ENCODE data around the gene CALML6.

Gene CALML6

DNA sequence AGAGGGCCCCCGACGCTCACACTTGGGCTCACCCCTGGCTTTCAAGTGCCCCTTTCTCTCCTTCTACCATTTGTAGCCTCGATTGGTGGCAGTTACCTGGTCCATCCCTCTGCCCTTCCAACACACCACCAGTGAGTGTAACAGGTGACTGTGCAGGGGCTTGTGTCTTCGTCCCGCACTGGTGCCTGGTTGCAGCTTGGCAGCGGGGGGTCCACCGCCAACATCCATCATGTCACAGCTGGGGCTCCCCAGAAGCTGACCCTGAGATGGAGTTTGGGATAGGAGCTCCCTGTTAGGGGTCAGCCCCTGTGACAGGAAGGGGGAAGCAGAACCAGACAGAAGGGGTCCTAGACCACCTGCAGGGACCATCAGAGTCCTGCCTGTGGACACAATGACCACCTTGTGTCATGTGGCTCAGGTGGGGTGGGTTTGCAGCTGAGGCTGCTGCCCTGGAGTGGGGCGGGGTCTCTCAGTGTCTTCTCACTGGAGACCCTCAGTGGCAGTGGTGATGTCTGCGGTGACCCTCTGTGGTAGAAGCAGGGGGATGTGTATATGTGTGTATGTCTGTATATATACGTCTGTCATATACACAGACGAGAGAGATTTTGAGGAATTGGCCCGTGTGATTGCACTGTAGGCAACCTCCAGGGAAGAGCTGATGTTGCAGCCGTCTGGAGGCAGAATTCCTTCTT is 3.6 kb upstream of the CALML6 start:
- no peak overlapping the region for H2AFZ ChIP-seq (ENCODE audit: low read length)
- no peak overlapping the region for H3K4me3 ChIP-seq (ENCODE audit: low read length, poor library complexity, severe bottlenecking)
- H3K4me1 ChIP-seq (ENCODE audit: insufficient read depth, low read length, poor library complexity, severe bottlenecking), result peaks cover 5% of the 10 kb centered on the region
- H3K36me3 ChIP-seq (ENCODE audit: insufficient read depth, low read length), result no peaks in the 10 kb centered on the region
- no peak overlapping the region for H3K9ac ChIP-seq (ENCODE audit: low read depth, low read length, poor library complexity, severe bottlenecking)
- H3K79me2 ChIP-seq (ENCODE audit: insufficient read depth, low read length), result no peaks in the 10 kb centered on the region
- no peak overlapping the region for H3K4me2 ChIP-seq (ENCODE audit: low read depth, low read length, poor library complexity, severe bottlenecking)
- H3F3A ChIP-seq (ENCODE audit: low read depth), result no peaks in the 10 kb centered on the region
- no peak for TF ChIP-seq EZH2phosphoT487 (IDR thresholded peaks at IDR 0.05; ENCODE audit: borderline replicate concordance)
- TF ChIP-seq, protein P1, sequence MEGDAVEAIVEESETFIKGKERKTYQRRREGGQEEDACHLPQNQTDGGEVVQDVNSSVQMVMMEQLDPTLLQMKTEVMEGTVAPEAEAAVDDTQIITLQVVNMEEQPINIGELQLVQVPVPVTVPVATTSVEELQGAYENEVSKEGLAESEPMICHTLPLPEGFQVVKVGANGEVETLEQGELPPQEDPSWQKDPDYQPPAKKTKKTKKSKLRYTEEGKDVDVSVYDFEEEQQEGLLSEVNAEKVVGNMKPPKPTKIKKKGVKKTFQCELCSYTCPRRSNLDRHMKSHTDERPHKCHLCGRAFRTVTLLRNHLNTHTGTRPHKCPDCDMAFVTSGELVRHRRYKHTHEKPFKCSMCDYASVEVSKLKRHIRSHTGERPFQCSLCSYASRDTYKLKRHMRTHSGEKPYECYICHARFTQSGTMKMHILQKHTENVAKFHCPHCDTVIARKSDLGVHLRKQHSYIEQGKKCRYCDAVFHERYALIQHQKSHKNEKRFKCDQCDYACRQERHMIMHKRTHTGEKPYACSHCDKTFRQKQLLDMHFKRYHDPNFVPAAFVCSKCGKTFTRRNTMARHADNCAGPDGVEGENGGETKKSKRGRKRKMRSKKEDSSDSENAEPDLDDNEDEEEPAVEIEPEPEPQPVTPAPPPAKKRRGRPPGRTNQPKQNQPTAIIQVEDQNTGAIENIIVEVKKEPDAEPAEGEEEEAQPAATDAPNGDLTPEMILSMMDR (conservative IDR thresholded peaks at IDR 0.05; ENCODE audit: low read length), result no peak
- H3K9me2 ChIP-seq (replicated peaks; ENCODE audit: low read depth, low read length), result no peaks in the 10 kb centered on the region
- H3K9me3 ChIP-seq (ENCODE audit: insufficient read depth, low read depth, low read length), result no peaks in the 10 kb centered on the region
- no peaks in the 10 kb centered on the region for H3K27me3 ChIP-seq (ENCODE audit: insufficient read depth, low read length, poor library complexity, severe bottlenecking)
- H4K20me1 ChIP-seq (ENCODE audit: insufficient read depth, low read length, poor library complexity, severe bottlenecking), result no peaks in the 10 kb centered on the region

DNA sequence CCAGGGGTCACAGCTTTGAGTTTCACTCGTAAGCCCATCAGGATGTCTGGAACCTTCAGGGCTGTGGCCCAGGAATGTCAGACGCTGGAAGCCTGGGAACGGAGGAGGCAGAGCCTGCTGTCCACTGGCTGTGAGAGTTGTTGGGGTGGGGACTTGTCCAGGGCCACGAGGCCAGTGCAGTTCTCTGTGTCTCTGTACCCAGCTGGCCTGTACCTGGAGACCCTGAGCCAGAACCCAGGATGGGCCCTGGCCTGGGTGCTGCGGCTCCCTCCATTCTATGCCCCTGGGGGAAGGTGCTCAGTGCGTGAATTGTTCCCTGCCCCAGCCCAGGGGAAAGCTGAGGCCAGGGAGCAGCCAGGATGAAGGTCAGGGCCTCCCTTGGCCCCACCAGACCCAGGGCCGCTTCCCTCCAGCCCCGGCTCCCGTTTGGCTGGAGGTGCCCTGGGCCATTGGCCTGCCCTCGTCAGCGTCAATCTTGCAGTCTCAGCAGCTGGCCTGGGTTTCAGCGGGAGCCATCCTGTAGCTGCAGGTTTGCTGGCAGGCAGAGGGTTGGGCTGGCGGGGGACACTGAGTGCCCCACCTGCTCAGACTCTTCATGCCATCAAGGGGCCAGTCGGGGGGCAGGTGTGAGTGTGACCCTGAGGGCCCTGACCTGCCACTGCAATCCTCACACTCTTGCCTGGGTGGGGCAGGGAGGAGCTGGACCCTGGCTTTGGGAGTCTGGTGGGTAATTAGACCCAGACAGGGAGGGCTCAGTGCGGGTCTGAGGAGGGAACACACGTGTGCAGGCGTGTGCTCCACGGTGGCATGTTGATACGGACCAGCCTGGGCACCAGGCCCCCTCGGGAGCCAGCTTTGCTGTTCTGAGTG is 724 bp upstream of the CALML6 start:
- H3K9ac ChIP-seq (ENCODE audit: low read depth, low read length, poor library complexity, severe bottlenecking), result no peak overlapping the region
- H3K9me2 ChIP-seq (replicated peaks; ENCODE audit: low read depth, low read length), result no peaks in the 10 kb centered on the region

DNA sequence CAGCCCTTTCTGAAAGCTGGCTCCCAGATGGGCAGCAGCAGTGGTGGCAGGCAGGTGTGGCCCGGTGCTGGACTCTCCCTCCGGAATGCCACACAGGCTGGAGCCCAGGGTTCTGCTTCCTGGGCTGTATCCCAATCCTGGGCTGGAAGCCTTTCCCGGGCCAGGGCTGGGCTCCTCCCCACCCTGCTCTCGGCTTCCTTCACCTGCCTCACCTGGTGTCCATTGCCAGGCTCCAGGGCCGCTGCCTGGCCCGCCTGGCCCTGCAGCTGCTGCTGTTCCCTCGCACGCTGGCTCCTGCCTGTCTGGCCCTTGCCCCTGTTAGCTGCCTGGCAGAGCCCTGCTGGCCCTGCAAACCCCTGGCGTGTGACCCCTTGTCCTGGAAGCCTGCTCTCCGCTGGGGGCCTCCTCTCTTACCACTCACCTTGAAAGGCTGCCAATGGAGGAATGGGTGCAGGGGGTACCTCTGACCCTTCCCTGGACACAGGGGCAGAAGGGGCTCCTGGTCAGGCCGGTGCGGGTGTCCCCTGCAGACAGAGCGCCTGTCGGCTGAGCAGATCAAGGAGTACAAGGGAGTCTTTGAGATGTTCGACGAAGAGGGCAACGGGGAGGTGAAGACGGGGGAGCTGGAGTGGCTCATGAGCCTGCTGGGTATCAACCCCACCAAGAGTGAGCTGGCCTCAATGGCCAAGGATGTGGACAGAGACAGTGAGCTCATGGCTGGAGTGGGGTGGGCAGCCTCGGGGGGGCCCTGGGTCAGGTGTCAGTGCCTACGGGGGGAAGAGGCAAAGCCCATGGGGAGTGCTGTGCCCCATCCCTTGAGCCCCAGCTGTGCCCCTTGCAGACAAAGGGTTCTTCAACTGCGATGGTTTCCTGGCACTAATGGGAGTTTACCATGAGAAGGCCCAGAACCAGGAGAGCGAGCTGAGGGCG is 1.1 kb downstream of the CALML6 start:
- TF ChIP-seq, protein P1 (conservative IDR thresholded peaks at IDR 0.05; ENCODE audit: low read length), result no peak
- no peak for TF ChIP-seq EZH2phosphoT487 (IDR thresholded peaks at IDR 0.05; ENCODE audit: borderline replicate concordance)
- H3K4me3 ChIP-seq (ENCODE audit: low read length, poor library complexity, severe bottlenecking), result no peak overlapping the region
- no peak overlapping the region for H3K4me2 ChIP-seq (ENCODE audit: low read depth, low read length, poor library complexity, severe bottlenecking)
- no peaks in the 10 kb centered on the region for H3F3A ChIP-seq (ENCODE audit: low read depth)
- no peaks in the 10 kb centered on the region for H3K9me2 ChIP-seq (replicated peaks; ENCODE audit: low read depth, low read length)
- H3K9me3 ChIP-seq (ENCODE audit: insufficient read depth, low read depth, low read length), result no peaks in the 10 kb centered on the region
- H3K9ac ChIP-seq (ENCODE audit: low read depth, low read length, poor library complexity, severe bottlenecking), result no peak overlapping the region
- H3K27me3 ChIP-seq (ENCODE audit: insufficient read depth, low read length, poor library complexity, severe bottlenecking), result no peaks in the 10 kb centered on the region
- no peaks in the 10 kb centered on the region for H3K4me1 ChIP-seq (ENCODE audit: insufficient read depth, low read length, poor library complexity, severe bottlenecking)
- no peak overlapping the region for H2AFZ ChIP-seq (ENCODE audit: low read length)
- H3K79me2 ChIP-seq (ENCODE audit: insufficient read depth, low read length), result no peaks in the 10 kb centered on the region
- no peaks in the 10 kb centered on the region for H4K20me1 ChIP-seq (ENCODE audit: insufficient read depth, low read length, poor library complexity, severe bottlenecking)
- H3K36me3 ChIP-seq (ENCODE audit: insufficient read depth, low read length), result no peaks in the 10 kb centered on the region

More for the DNA sequence above, 724 bp upstream of the CALML6 start:
- Histone ChIP-seq H3F3A (ENCODE audit: low read depth) (no peaks in the 10 kb centered on the region), H3K4me3 (ENCODE audit: low read length, poor library complexity, severe bottlenecking) (no peak overlapping the region), H2AFZ (ENCODE audit: low read length) (no peak overlapping the region), H3K4me1 (ENCODE audit: insufficient read depth, low read length, poor library complexity, severe bottlenecking) (no peaks in the 10 kb centered on the region), H3K79me2 (ENCODE audit: insufficient read depth, low read length) (no peaks in the 10 kb centered on the region), H3K27me3 (ENCODE audit: insufficient read depth, low read length, poor library complexity, severe bottlenecking) (no peaks in the 10 kb centered on the region), H3K4me2 (ENCODE audit: low read depth, low read length, poor library complexity, severe bottlenecking) (no peak overlapping the region), H4K20me1 (ENCODE audit: insufficient read depth, low read length, poor library complexity, severe bottlenecking) (no peaks in the 10 kb centered on the region), H3K36me3 (ENCODE audit: insufficient read depth, low read length) (no peaks in the 10 kb centered on the region), H3K9me3 (ENCODE audit: insufficient read depth, low read depth, low read length) (no peaks in the 10 kb centered on the region)
- TF ChIP-seq, protein P1 (conservative IDR thresholded peaks at IDR 0.05; ENCODE audit: low read length), result no peak
- TF ChIP-seq EZH2phosphoT487 (IDR thresholded peaks at IDR 0.05; ENCODE audit: borderline replicate concordance), result no peak
